Tibial artery (tissue), 4 donors: ENCODE data around the gene RCAN1.

ENCODE experiments used
- DNase-seq, 2 donors: peaks; one replicate each; pipeline ENCODE4 v3.0.0-alpha.2; 2019
- H3K27ac ChIP-seq, 2 donors: fragments of 200-600 bp; sonication (generic) in 1 of 2; 1 replicate in 1 of 2; 2 replicates in 1 of 2; pipeline ENCODE4 v1.5.1; 2018 to 2019; ENCODE audit warnings: mild to moderate bottlenecking in 1 of 2
- H3K27me3 ChIP-seq, 2 donors: fragments of 200-600 bp; sonication (generic) in 1 of 2; one replicate each; pipeline versions ENCODE4 v1.5.1 to v1.6.0; 2016 to 2019
- H3K36me3 ChIP-seq, 3 donors: fragments of 200-600 bp; sonication (generic) in 2 of 3; one replicate each; pipeline ENCODE4 v1.5.1; 2016 to 2019; ENCODE audit warnings: mild to moderate bottlenecking in 2 of 3
- H3K4me1 ChIP-seq, 4 donors: fragments of 200-600 bp; sonication (generic) in 2 of 4; 1 replicate in 3 of 4; 2 replicates in 1 of 4; pipeline ENCODE4 v1.5.1; 2016 to 2019
- H3K4me3 ChIP-seq, 2 donors: fragments of 200-600 bp; sonication (generic) in 1 of 2; 1 replicate in 1 of 2; 2 replicates in 1 of 2; pipeline ENCODE4 v1.5.1; 2018 to 2019; ENCODE audit warnings: mild to moderate bottlenecking in 2 of 2
- H3K9me3 ChIP-seq, 3 donors: fragments of 200-600 bp; sonication (generic) in 1 of 3; one replicate each; pipeline ENCODE4 v1.5.1; 2016 to 2019
- CTCF ChIP-seq, 2 experiments: fragments of 200-600 bp in 1 of 2; fragments of 450-650 bp in 1 of 2; IDR thresholded peaks; one replicate each; pipeline ENCODE4 v1.5.1; 2017 to 2019; ENCODE audit warnings: antibody characterized with exemption in 2 of 2, mild to moderate bottlenecking in 1 of 2, moderate library complexity in 1 of 2
- intact Hi-C: fragments of 100-400 bp; cut with DNase I; formaldehyde crosslinking; loops from one replicate; pipeline ENCODE4 v1.15.0; 2023; ENCODE audit warnings: low total_unique reads

The RCAN1 gene

GRCh38 chr21:34546542-34546941, 68.4 kb downstream of the RCAN1 start:
- no peaks in the 10 kb centered on the region for H3K27me3 ChIP-seq
- DNase-seq = no peak
- intact Hi-C loops = no loop called here
- H3K9me3 ChIP-seq = no peaks in the 10 kb centered on the region
- H3K27ac ChIP-seq = no peak overlapping the region
- TF ChIP-seq CTCF (IDR thresholded peaks at IDR 0.05) = no peak
- H3K4me3 ChIP-seq = no peak overlapping the region
- no peaks in the 10 kb centered on the region for H3K36me3 ChIP-seq
- H3K4me1 ChIP-seq = peaks cover 4 to 31% (median 19%) of the 10 kb centered on the region in 4 donors

GRCh38 chr21:34545079-34545884, 69.6 kb downstream of the RCAN1 start:
- H3K27ac ChIP-seq = peak overlapping the region; percentile 48 to 60
- H3K27me3 ChIP-seq = no peaks in the 10 kb centered on the region
- no peaks in the 10 kb centered on the region for H3K36me3 ChIP-seq
- no peak for TF ChIP-seq CTCF (IDR thresholded peaks at IDR 0.05)
- peaks cover 4 to 21% (median 14%) of the 10 kb centered on the region in 4 donors for H3K4me1 ChIP-seq
- intact Hi-C loops = no loop called here
- no peak for DNase-seq
- no peaks in the 10 kb centered on the region for H3K9me3 ChIP-seq
- H3K4me3 ChIP-seq = peak overlapping the region in 1 of 2 donors; percentile 19

GRCh38 chr21:34544032-34544496, 70.8 kb downstream of the RCAN1 start:
- intact Hi-C loops = no loop called here
- Histone ChIP-seq H3K9me3 (no peaks in the 10 kb centered on the region), H3K27me3 (no peaks in the 10 kb centered on the region), H3K36me3 (no peaks in the 10 kb centered on the region), H3K4me3 (no peak overlapping the region), H3K4me1 (peaks cover 4 to 21% (median 14%) of the 10 kb centered on the region in 4 donors), H3K27ac (peak overlapping the region in 1 of 2 donors; percentile 48)
- peak in 1 of 2 donors; percentile 64 for DNase-seq
- peak; percentile 33 to 49 for TF ChIP-seq CTCF (IDR thresholded peaks at IDR 0.05)

GRCh38 chr21:34543017-34543416, 71.9 kb downstream of the RCAN1 start:
- intact Hi-C loops = no loop called here
- no peak for DNase-seq
- H3K9me3 ChIP-seq = no peaks in the 10 kb centered on the region
- H3K36me3 ChIP-seq = no peaks in the 10 kb centered on the region
- peaks cover 4 to 21% (median 14%) of the 10 kb centered on the region in 4 donors for H3K4me1 ChIP-seq
- no peak overlapping the region for H3K4me3 ChIP-seq
- no peaks in the 10 kb centered on the region for H3K27me3 ChIP-seq
- H3K27ac ChIP-seq = no peak overlapping the region
- no peak for TF ChIP-seq CTCF (IDR thresholded peaks at IDR 0.05)

GRCh38 chr21:34540206-34540605, 74.7 kb downstream of the RCAN1 start:
- intact Hi-C loops = no loop called here
- peaks cover 4 to 12% (median 9%) of the 10 kb centered on the region in 4 donors for H3K4me1 ChIP-seq
- no peaks in the 10 kb centered on the region for H3K36me3 ChIP-seq
- no peak for DNase-seq
- H3K9me3 ChIP-seq = no peaks in the 10 kb centered on the region
- H3K27me3 ChIP-seq = no peaks in the 10 kb centered on the region
- TF ChIP-seq CTCF (IDR thresholded peaks at IDR 0.05) = no peak
- H3K27ac ChIP-seq = no peak overlapping the region
- H3K4me3 ChIP-seq = no peak overlapping the region
